ENCODE data around the gene CFAP410.
"Not testable (repeated sequence)": the region's sequence is repeated elsewhere in the genome, so short reads cannot be mapped to it uniquely, and the experiment has no call there.

Gene CFAP410

DNA sequence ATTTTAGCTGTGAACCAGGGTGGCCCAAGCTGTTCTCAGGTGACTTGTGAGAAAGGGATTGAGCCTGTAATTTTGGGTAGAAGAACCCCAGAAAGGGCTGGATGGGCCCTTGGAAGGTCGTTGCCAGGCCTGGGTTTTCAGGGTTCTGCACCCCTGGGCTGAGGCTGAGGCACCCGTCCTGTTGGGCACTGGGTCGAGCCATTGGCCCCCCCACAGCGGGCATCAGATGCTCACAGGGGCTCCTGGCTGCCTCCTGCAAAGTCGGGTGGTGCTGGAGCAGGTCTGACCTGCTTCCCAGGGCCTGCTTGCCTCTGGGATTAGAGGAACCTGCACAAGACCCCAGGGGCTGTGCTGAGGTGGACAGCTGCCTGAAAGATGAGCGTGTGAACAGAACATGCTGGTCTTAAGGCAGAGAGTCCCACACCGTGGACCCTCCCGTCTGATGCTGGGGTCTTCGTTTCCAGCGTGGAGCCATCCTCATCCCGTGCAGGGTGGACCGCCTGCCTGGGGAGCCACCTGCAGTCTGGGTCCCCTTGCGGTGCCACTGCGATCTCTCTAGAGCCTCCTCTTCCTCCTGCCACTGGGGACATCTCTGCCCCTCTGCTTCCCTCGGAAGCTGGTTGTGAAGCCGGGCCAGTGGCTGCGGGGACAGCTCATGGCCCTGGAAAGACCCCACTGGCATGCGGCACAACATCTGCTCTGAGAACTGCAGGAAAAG is 12.5 kb upstream of the CFAP410 start:
- DNase-seq (ENCODE audit: low spot score), result no peak
- no peak for FAIRE-seq

GRCh38 chr21:44350773-44351481 is 11.7 kb upstream of the CFAP410 start:
- no peak for FAIRE-seq
- DNase-seq (ENCODE audit: low spot score), result no peak

DNA sequence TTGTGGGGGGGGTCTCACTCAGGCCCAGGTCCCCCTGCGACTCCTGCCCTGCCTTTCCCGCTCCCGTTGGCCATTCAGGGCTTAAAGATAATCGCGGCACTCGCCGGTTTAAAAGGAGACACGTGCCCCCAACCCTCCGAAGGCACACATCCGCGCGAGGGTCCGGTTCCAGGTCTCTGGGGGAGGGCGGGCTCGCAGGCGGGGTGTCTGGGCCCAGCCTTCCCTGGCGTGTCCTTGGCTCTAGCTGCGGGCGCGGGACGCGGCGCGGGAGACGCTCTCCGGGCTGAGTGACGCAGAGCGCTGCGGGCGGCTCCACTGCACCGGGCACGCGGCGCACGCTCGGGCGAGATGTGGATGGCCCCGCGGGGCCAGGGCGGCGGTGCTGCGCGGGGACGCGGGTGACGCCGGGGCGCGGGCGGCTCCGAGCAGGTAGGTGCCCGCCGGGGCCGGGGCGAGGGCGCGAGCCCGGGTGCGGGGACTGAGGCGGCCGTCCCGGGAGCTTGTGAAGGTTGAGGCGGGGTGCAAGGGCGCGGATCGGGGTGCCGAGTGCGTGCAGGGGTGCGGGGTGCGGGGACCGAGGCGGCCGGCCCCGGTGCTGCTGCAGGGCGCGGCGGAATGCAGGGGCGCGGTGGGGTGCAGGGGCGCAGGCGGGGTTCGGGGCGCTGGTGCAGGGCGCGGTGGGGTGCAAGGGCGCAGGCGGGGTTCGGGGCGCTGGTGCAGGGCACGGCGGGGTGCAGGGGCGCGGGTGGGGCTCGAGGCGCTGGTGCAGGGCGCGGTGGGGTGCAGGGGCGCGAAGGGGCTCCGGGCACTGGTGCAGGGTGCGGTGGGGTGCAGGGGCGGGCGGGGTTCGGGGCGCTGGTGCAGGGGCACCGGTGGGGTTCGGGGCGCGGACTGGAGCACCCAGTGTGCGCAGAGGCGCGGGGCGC is 10.9 kb upstream of the CFAP410 start:
- no peak for DNase-seq (ENCODE audit: low spot score)
- FAIRE-seq, result no peak

DNA sequence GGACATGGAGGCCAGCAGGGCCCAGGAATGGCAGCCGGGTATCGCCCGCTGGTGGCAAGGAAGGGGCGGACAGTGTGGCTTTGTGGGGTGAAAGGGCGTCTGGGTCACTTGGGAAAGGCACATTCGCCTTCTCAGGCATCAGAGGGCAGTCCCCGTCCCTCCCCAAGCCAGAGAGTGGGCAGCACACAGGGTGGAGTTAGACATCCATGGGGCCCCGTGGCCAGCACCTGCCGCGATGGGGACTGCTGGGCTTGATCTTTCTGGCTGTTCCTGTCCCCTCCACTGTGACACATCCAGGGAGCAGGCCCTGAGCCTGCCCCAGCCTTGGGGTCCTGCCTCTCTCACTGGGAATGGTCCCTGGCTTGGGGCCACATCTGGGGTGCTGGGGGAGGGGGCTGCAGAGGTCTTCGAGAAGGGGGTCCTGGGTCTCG is 10.2 kb upstream of the CFAP410 start:
- DNase-seq (ENCODE audit: low spot score) (no peak), FAIRE-seq (no peak)

DNA sequence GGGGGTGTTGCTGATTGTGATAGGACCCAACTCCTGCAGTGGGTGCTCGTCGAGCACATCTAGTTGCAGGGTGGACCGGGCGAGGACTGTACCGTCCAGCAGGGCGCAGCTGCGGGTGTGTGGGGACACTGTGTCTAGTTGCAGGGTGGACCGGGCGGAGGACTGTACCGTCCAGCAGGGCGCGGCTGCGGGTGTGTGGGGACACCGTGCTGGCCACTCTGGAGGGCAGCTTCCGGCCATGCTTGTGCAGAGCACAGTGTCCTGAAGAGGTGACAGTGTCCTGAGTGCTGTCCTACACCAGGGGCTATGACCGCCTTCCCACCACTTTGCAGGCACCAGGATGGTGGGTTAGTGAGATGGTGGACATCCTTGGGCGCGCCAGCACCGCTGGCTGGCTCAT is 9.7 kb upstream of the CFAP410 start:
- FAIRE-seq (no peak), DNase-seq (ENCODE audit: low spot score) (no peak)

GRCh38 chr21:44347911-44348451 is 8.8 kb upstream of the CFAP410 start:
- no peak for DNase-seq (ENCODE audit: low spot score)
- FAIRE-seq, result no peak

DNA sequence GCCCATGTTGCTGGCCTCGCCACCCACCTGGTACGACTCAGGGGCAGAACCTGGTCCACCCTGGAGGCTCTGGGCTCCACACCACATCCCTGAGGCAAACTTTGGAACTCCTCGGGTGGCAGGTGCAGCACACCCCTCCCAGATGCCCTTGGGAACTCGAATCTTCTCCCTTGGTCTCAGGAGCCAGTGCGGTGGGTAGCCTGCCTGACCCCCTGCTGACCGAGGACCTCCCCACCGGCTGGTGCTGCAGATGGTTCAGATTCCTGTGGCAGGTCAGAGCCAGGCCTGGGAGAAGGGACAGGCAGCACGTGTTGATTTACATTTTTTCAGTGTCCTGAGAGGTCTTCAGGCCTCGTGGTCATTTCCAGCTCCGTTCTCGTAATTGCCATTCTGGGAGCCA is 6.3 kb upstream of the CFAP410 start:
- no peak for DNase-seq (ENCODE audit: low spot score)
- FAIRE-seq, result no peak

- no peak for FAIRE-seq
- no peak for DNase-seq (ENCODE audit: low spot score)
These were observed 5.5 kb upstream of the CFAP410 start for GRCh38 chr21:44344541-44345183.

DNA sequence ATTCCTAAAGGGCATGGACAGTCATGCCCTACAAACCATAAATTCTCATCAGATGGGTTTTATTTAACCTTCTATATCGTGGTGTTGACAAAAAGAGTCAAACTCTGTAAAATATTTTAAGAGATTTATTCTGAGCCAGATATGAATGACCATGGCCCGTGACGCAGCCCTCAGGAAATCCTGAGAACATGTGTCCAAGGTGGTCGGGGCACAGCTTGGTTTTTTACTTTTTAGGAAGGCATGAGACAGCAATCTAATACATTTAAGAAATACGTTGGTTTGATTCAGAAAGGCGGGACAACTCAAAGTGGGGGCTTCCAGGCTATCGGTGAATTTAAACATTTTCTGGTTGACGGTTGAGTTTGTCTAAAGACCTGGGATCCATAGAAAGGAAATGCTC is 3.8 kb upstream of the CFAP410 start:
- DNase-seq (ENCODE audit: low spot score); FAIRE-seq: not testable (repeated sequence)

DNA sequence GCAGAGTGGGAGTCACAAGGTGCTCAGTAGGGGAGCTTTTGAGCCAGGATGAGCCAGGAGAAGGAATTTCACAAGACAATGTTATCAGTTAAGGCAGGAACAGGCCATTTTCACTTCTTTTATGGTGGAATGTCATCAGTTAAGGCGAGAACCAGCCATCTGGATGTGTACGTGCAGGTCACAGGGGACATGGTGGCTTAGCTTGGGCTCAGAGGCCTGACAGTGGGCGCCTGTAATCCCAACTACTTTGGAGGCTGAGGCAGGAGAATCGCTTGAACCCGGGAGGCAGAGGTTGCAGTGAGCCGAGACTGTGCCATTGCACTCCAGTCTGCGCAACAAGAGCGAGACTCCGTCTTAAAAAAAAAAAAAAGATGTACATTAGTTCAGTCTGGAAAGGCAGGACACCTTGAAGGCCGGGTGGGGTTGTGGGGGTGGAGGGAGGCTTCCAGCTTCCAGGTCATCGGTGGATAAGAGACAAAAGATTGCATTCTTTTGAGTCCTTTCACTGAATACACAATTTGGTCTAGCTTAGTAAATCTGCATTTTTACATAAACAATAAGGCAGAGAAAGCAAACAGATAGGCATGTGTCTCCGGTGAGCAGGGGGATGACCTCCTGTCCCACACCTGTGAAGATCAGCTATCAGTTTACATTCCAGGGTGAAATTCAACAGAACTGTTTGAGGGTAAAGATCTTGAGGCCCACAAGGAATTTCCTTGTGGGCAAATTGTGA is 2.7 kb upstream of the CFAP410 start:
- not testable (repeated sequence) for DNase-seq (ENCODE audit: low spot score); FAIRE-seq

GRCh38 chr21:44337941-44338895 is 972 bp downstream of the CFAP410 start:
- no peak for FAIRE-seq
- DNase-seq (ENCODE audit: low spot score), result peak; percentile 41

- FAIRE-seq (no peak), DNase-seq (ENCODE audit: low spot score) (no peak)
These were observed 1.7 kb downstream of the CFAP410 start for GRCh38 chr21:44337449-44337848.

DNA sequence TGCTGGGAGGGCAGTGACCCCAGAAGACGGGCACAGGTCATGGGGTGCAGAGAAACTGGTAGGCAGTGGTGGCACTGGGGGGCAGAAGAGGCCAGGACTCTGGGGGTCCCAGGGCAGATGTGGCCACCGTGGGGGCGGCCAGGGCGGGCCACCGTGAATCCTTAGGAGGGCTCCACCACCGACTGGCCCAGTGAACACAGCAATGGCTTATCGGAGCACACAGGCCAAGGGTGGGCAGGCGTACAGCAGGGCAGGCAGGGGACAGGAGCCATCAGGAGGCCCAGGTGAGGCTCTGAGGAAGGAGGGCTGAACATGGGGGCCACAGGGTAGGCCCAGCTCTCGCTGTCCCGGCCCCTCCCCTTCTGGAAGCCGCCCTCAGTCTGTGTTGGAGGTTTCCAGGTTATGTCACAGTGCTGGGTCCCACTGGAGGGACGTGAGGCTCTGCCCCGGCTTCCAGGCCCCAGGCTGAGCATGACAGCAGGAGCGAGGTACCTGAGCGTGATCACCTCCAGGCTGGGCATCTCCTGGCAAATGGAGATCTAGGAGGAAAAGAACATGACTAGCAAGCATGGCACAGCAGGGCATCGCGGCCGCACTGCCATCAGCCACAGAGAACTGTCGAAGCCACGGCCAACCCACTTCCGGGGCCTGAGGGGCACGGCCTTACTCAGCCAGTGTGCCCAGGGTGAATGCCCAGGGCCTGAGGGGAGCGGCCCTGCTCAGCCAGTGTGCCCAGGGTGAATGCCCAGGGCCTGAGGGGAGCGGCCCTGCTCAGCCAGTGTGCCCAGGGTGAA is 3.7 kb downstream of the CFAP410 start:
- FAIRE-seq (no peak), DNase-seq (ENCODE audit: low spot score) (no peak)

GRCh38 chr21:44334329-44335030 is 4.7 kb downstream of the CFAP410 start:
- FAIRE-seq (no peak), DNase-seq (ENCODE audit: low spot score) (no peak)

GRCh38 chr21:44333509-44334328 is 5.5 kb downstream of the CFAP410 start:
- FAIRE-seq (no peak), DNase-seq (ENCODE audit: low spot score) (no peak)

GRCh38 chr21:44332965-44333364 is 6.2 kb downstream of the CFAP410 start:
- DNase-seq (ENCODE audit: low spot score) (no peak), FAIRE-seq (no peak)

DNA sequence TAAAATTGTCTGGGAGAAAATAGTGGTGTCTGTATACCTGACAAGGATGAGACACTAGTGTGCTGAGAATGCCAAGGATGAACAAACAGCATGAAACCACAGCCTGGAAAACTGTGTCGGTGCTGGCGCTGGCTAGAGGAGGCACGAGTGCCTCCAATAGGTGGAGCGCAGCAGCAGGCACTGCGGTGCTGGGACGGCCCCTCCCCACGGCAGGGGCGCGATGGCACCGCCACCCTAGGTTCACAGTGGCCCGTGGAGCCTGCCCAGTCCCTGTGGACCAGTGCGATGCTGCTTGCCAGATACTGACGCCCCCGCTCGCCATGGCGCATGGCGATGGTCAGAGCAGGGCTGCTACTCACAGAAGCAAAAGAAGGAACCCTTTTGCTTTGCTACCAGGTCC is 6.8 kb downstream of the CFAP410 start:
- no peak for DNase-seq (ENCODE audit: low spot score)
- no peak for FAIRE-seq
